Right lobe of liver (tissue), 6 donors: ENCODE data around the gene SPATA13. TPM values are rescaled to one million over a fixed set of nuclear protein-coding genes. Genes with fewer than 3 reads are reported as not detected.

Experiments
- ATAC-seq, 4 donors: fragments of 200-7000 bp; cut with Tn5 transposase; one replicate each; pipeline ENCODE4 v1.9.1; 2020; ENCODE audit warnings: mild to moderate bottlenecking in 4 of 4, moderate library complexity in 4 of 4
- DNase-seq, 3 donors: peaks; one replicate each; pipeline ENCODE4 v3.0.0-alpha.2; 2020
- H3K27ac ChIP-seq, 3 donors: fragments of 200-600 bp; one replicate each; pipeline ENCODE4 v1.8.0; 2022
- H3K27me3 ChIP-seq, 2 donors: fragments of 200-600 bp; one replicate each; pipeline ENCODE4 v1.8.0; 2022
- H3K36me3 ChIP-seq, 4 donors: fragments of 200-600 bp; sonication (generic) in 1 of 4; one replicate each; pipeline versions ENCODE4 v1.5.1 to v1.8.0; 2017 to 2022; ENCODE audit warnings: control low read depth in 1 of 4
- H3K4me1 ChIP-seq, 4 donors: fragments of 200-600 bp; sonication (generic) in 1 of 4; one replicate each; pipeline versions ENCODE4 v1.5.1 to v1.8.0; 2017 to 2022; ENCODE audit warnings: control low read depth in 1 of 4
- H3K4me3 ChIP-seq, 3 donors: fragments of 200-600 bp; one replicate each; pipeline ENCODE4 v1.8.0; 2022
- H3K9me3 ChIP-seq, 4 donors: fragments of 200-600 bp; sonication (generic) in 1 of 4; one replicate each; pipeline versions ENCODE4 v1.5.1 to v1.8.0; 2017 to 2022; ENCODE audit warnings: control low read depth in 1 of 4
- CTCF ChIP-seq, 4 donors: fragments of 200-600 bp in 3 of 4; fragments of 450-650 bp in 1 of 4; IDR thresholded peaks; one replicate each; pipeline versions ENCODE4 v1.5.1 to v1.8.0; 2016 to 2022; ENCODE audit warnings: antibody characterized with exemption in 4 of 4, mild to moderate bottlenecking in 2 of 4
- POLR2A ChIP-seq: fragments of 450-650 bp; IDR thresholded peaks from one replicate; pipeline ENCODE4 v1.6.1; 2017; ENCODE audit warnings: antibody characterized with exemption, mild to moderate bottlenecking
- WGBS: methylation state at CpG from one replicate; pipeline ENCODE4 v1.1.6; 2018; ENCODE audit warnings: low coverage, low lambda C conversion rate; ENCODE audit not compliant: insufficient coverage; ENCODE audit errors: missing lambda C conversion rate; 5-methylcytosine and 5-hydroxymethylcytosine counted together
- intact Hi-C, 2 donors: fragments of 100-400 bp; cut with DNase I; formaldehyde crosslinking; loops; one replicate each; pipeline versions ENCODE4 v1.11.2 to v1.14.1; 2022
- total RNA-seq, 6 experiments: library from RNA; depleted of rRNA in 2 of 6; stranded (reverse); fragments of >200 nt in 2 of 6; fragmentation: NEBNext Ultra II Directional in 3 of 6; extraction: Animal tissue kit (Norgen Biotek cat#: 25700) in 3 of 6; gene quantifications; one replicate each; pipeline versions ENCODE4 v1.1.0 to v1.2.4, GENCODE V29; 2016 to 2023
- donor health status: DM: no; HTN: yes; CAD: no.
- donor health status: DM: no; HTN: no; CAD: no.
- donor health status: DM: no; HTN: no; CAD: no.
- donor health status: DM: no; HTN: yes; CAD: no.
- donor health status: DM: no; HTN: yes; CAD: no.

Gene SPATA13
- total RNA-seq, 6 experiments from 2014 or later = 21.5 to 39.9 (median 30.5) TPM

GRCh38 chr13:24194447-24194846 is 33.9 kb downstream of the SPATA13 start:
- peak overlapping the region in 2 of 3 donors; percentile 33 to 66 for H3K27ac ChIP-seq
- no peak for DNase-seq
- 58% methylated on average over 4 of the region's 8 CpGs for WGBS

GRCh38 chr13:24195626-24196025 is 35.1 kb downstream of the SPATA13 start:
- TF ChIP-seq CTCF (IDR thresholded peaks at IDR 0.05) (no peak), POLR2A (no peak)
- H3K4me1 ChIP-seq = peaks cover 0 to 33% (median 14%) of the 10 kb centered on the region in 4 donors
- no peak for DNase-seq
- intact Hi-C loops = no loop called here
- peak overlapping the region; percentile 21 to 66 (median 33) for H3K27ac ChIP-seq
- H3K4me3 ChIP-seq = no peak overlapping the region
- no peaks in the 10 kb centered on the region for H3K36me3 ChIP-seq
- 16% methylated on average over 1 of the region's 1 CpG for WGBS
- no peaks in the 10 kb centered on the region for H3K9me3 ChIP-seq
- no peaks in the 10 kb centered on the region for H3K27me3 ChIP-seq
- peak in 2 of 4 donors; percentile 27 to 58 for ATAC-seq

More at GRCh38 chr13:24194447-24194846, 33.9 kb downstream of the SPATA13 start:
- Histone ChIP-seq H3K4me1 (peaks cover 0 to 33% (median 13%) of the 10 kb centered on the region in 4 donors), H3K4me3 (no peak overlapping the region), H3K36me3 (no peaks in the 10 kb centered on the region), H3K27me3 (no peaks in the 10 kb centered on the region), H3K9me3 (no peaks in the 10 kb centered on the region)
- TF ChIP-seq CTCF (IDR thresholded peaks at IDR 0.05) = no peak
- TF ChIP-seq POLR2A = no peak
- intact Hi-C loops = no loop called here
- peak in 3 of 4 donors; percentile 12 to 57 (median 23) for ATAC-seq

GRCh38 chr13:24196593-24197197 is 36.2 kb downstream of the SPATA13 start:
- Histone ChIP-seq H3K27ac (peak overlapping the region in 2 of 3 donors; percentile 33 to 60), H3K27me3 (no peaks in the 10 kb centered on the region), H3K4me1 (peaks cover 0 to 41% (median 16%) of the 10 kb centered on the region in 4 donors), H3K36me3 (no peaks in the 10 kb centered on the region), H3K4me3 (no peak overlapping the region), H3K9me3 (no peaks in the 10 kb centered on the region)
- WGBS = 34% methylated on average over 4 of the region's 4 CpGs
- intact Hi-C loops = no loop called here
- TF ChIP-seq CTCF (IDR thresholded peaks at IDR 0.05) (no peak), POLR2A (no peak)
- DNase-seq = no peak
- ATAC-seq = peak in 1 of 4 donors; percentile 30

GRCh38 chr13:24199016-24199415 is 38.5 kb downstream of the SPATA13 start:
- ATAC-seq (no peak), DNase-seq (no peak)
- Histone ChIP-seq H3K36me3 (no peaks in the 10 kb centered on the region), H3K4me3 (no peak overlapping the region), H3K9me3 (no peaks in the 10 kb centered on the region), H3K27me3 (no peaks in the 10 kb centered on the region), H3K27ac (peak overlapping the region in 1 of 3 donors; percentile 20), H3K4me1 (peaks cover 0 to 55% (median 22%) of the 10 kb centered on the region in 4 donors)
- WGBS = 92% methylated on average over 9 of the region's 9 CpGs
- TF ChIP-seq POLR2A = no peak
- TF ChIP-seq CTCF (IDR thresholded peaks at IDR 0.05) = no peak
- intact Hi-C loops = no loop called here
